ENCODE measurements around the gene RFC2. TPM values are rescaled to one million over a fixed set of nuclear protein-coding genes. Genes with fewer than 3 reads are reported as not detected.
"Not testable (repeated sequence)": the region's sequence is repeated elsewhere in the genome, so short reads cannot be mapped to it uniquely, and the experiment has no call there.

RFC2 gene
- total and polyA plus RNA-seq, 5 experiments from 2014 or later, result 15.6 to 26.1 (median 20.3) TPM

- DNase-seq (no peak), ATAC-seq (no peak)
- peaks cover 0 to 12% (median 5%) of the 10 kb centered on the region in 5 donors for H3K27me3 Mint-ChIP-seq
- peak overlapping the region in 2 of 10 donors; percentile 11 to 68 for H3K4me3 Mint-ChIP-seq
- POLR2A ChIA-PET, result interaction anchor here (0.6 kb wide), 1 partner anchor 414 kb away, joined by 3 read pairs; no protein-coding TSS in a partner anchor
- peaks cover 7 to 34% (median 25%) of the 10 kb centered on the region in 4 donors for H3K4me1 Mint-ChIP-seq
- H3K27ac Mint-ChIP-seq, result peak overlapping the region in 2 of 10 donors; percentile 66 to 82
- H3K9me3 Mint-ChIP-seq, result no peaks in the 10 kb centered on the region
- H3K36me3 Mint-ChIP-seq, result peaks cover 0 to 5% (median 0%) of the 10 kb centered on the region in 3 donors
Observed at GRCh38 chr7:74203956-74204618, 50.1 kb downstream of the RFC2 start.

- Mint-ChIP-seq H3K9me3 (no peaks in the 10 kb centered on the region), H3K4me1 (peaks cover 7 to 28% (median 23%) of the 10 kb centered on the region in 4 donors), H3K27me3 (peaks cover 0 to 11% (median 5%) of the 10 kb centered on the region in 5 donors), H3K4me3 (peak overlapping the region in 3 of 10 donors; percentile 11 to 68 (median 19)), H3K27ac (peak overlapping the region in 7 of 10 donors; percentile 32 to 82 (median 48)), H3K36me3 (peaks cover 0 to 9% (median 0%) of the 10 kb centered on the region in 3 donors)
- ATAC-seq, result peak; percentile 39 to 45
- DNase-seq, result peak in 2 of 10 donors; percentile 32 to 50
- POLR2A ChIA-PET, result interaction anchor here (0.6 kb wide), 1 partner anchor 10 kb away, joined by 3 read pairs; no protein-coding TSS in a partner anchor
Observed at GRCh38 chr7:74202841-74203556, 51.2 kb downstream of the RFC2 start.

GRCh38 chr7:74199551-74200355 is 54.4 kb downstream of the RFC2 start:
- DNase-seq, result no peak
- peaks cover 10 to 42% (median 35%) of the 10 kb centered on the region in 4 donors for H3K4me1 Mint-ChIP-seq
- ATAC-seq, result no peak
- POLR2A ChIA-PET, result no interaction called here
- H3K27ac Mint-ChIP-seq, result peak overlapping the region in 7 of 10 donors; percentile 15 to 73 (median 51)
- no peak overlapping the region for H3K4me3 Mint-ChIP-seq
- H3K27me3 Mint-ChIP-seq, result no peaks in the 10 kb centered on the region
- H3K36me3 Mint-ChIP-seq, result peaks cover 0 to 35% (median 2%) of the 10 kb centered on the region in 3 donors
- no peaks in the 10 kb centered on the region for H3K9me3 Mint-ChIP-seq

- DNase-seq, result no peak
- H3K27ac Mint-ChIP-seq, result peak overlapping the region in 9 of 10 donors; percentile 9 to 76 (median 58)
- H3K4me1 Mint-ChIP-seq, result peaks cover 6 to 34% (median 28%) of the 10 kb centered on the region in 4 donors
- H3K27me3 Mint-ChIP-seq, result no peaks in the 10 kb centered on the region
- peaks cover 0 to 57% (median 2%) of the 10 kb centered on the region in 3 donors for H3K36me3 Mint-ChIP-seq
- no peaks in the 10 kb centered on the region for H3K9me3 Mint-ChIP-seq
- peak overlapping the region in 1 of 10 donors; percentile 32 for H3K4me3 Mint-ChIP-seq
- POLR2A ChIA-PET, result interaction anchor here (0.7 to 1.6 kb wide), 3 partner anchors 24 to 91 kb away, joined by 4 to 6 read pairs (median 5); no protein-coding TSS in a partner anchor
- ATAC-seq, result no peak
Observed at GRCh38 chr7:74197449-74198124, 56.6 kb downstream of the RFC2 start.

- H3K9me3 Mint-ChIP-seq, H3K27me3 Mint-ChIP-seq, DNase-seq, ATAC-seq: not testable (repeated sequence)
- H3K36me3 Mint-ChIP-seq, result peaks cover 0 to 71% (median 4%) of the 10 kb centered on the region in 3 donors
- POLR2A ChIA-PET, result interaction anchor here (1.6 kb wide), 1 partner anchor 23 kb away, joined by 6 read pairs; no protein-coding TSS in a partner anchor
- peak overlapping the region in 4 of 10 donors; percentile 44 to 66 (median 60) for H3K4me3 Mint-ChIP-seq
- peaks cover 6 to 32% (median 27%) of the 10 kb centered on the region in 4 donors for H3K4me1 Mint-ChIP-seq
- peak overlapping the region in 9 of 10 donors; percentile 20 to 86 (median 75) for H3K27ac Mint-ChIP-seq
Observed at GRCh38 chr7:74195968-74196654, 58.1 kb downstream of the RFC2 start.

GRCh38 chr7:74195139-74195860 is 58.9 kb downstream of the RFC2 start:
- Mint-ChIP-seq H3K27ac (peak overlapping the region; percentile 60 to 94 (median 84)), H3K4me1 (peaks cover 6 to 32% (median 27%) of the 10 kb centered on the region in 4 donors), H3K4me3 (peak overlapping the region in 8 of 10 donors; percentile 15 to 75 (median 62)), H3K36me3 (peaks cover 0 to 79% (median 7%) of the 10 kb centered on the region in 3 donors)
- H3K9me3 Mint-ChIP-seq, H3K27me3 Mint-ChIP-seq, POLR2A ChIA-PET: not testable (repeated sequence)
- DNase-seq (peak in 3 of 10 donors; percentile 23 to 43 (median 33)), ATAC-seq (peak; percentile 62 to 67)

GRCh38 chr7:74194686-74195085 is 59.5 kb downstream of the RFC2 start:
- ATAC-seq, result no peak
- Mint-ChIP-seq H3K27ac (peak overlapping the region; percentile 60 to 94 (median 84)), H3K9me3 (no peaks in the 10 kb centered on the region), H3K4me3 (peak overlapping the region in 7 of 10 donors; percentile 6 to 75 (median 49)), H3K27me3 (no peaks in the 10 kb centered on the region), H3K36me3 (peaks cover 0 to 84% (median 12%) of the 10 kb centered on the region in 3 donors), H3K4me1 (peaks cover 6 to 33% (median 27%) of the 10 kb centered on the region in 4 donors)
- POLR2A ChIA-PET, result no interaction called here
- no peak for DNase-seq

GRCh38 chr7:74193913-74194312 is 60.3 kb downstream of the RFC2 start:
- ATAC-seq, result no peak
- H3K4me1 Mint-ChIP-seq, result peaks cover 6 to 33% (median 27%) of the 10 kb centered on the region in 4 donors
- peak overlapping the region in 5 of 10 donors; percentile 6 to 67 (median 53) for H3K27ac Mint-ChIP-seq
- no peaks in the 10 kb centered on the region for H3K9me3 Mint-ChIP-seq
- POLR2A ChIA-PET, result interaction anchor here (0.7 kb wide), 1 partner anchor 19 kb away, joined by 3 read pairs; no protein-coding TSS in a partner anchor
- no peaks in the 10 kb centered on the region for H3K27me3 Mint-ChIP-seq
- no peak overlapping the region for H3K4me3 Mint-ChIP-seq
- DNase-seq, result no peak
- H3K36me3 Mint-ChIP-seq, result peaks cover 0 to 87% (median 14%) of the 10 kb centered on the region in 3 donors

GRCh38 chr7:74193054-74193453 is 61.1 kb downstream of the RFC2 start:
- DNase-seq (no peak), ATAC-seq (no peak)
- peaks cover 0 to 93% (median 22%) of the 10 kb centered on the region in 3 donors for H3K36me3 Mint-ChIP-seq
- no peaks in the 10 kb centered on the region for H3K9me3 Mint-ChIP-seq
- POLR2A ChIA-PET, result interaction anchor here (0.6 to 0.8 kb wide), 5 partner anchors 10 to 37 kb away, joined by 3 to 9 read pairs (median 3); no protein-coding TSS in a partner anchor
- peak overlapping the region in 3 of 10 donors; percentile 43 to 67 (median 49) for H3K27ac Mint-ChIP-seq
- H3K4me3 Mint-ChIP-seq, result peak overlapping the region in 1 of 10 donors; percentile 59
- H3K4me1 Mint-ChIP-seq, result peaks cover 9 to 41% (median 34%) of the 10 kb centered on the region in 4 donors
- no peaks in the 10 kb centered on the region for H3K27me3 Mint-ChIP-seq

- Mint-ChIP-seq H3K4me1 (peaks cover 18 to 47% (median 43%) of the 10 kb centered on the region in 4 donors), H3K36me3 (peaks cover 0 to 95% (median 29%) of the 10 kb centered on the region in 3 donors), H3K4me3 (no peak overlapping the region), H3K27me3 (no peaks in the 10 kb centered on the region), H3K27ac (peak overlapping the region in 1 of 10 donors; percentile 40), H3K9me3 (no peaks in the 10 kb centered on the region)
- DNase-seq, result no peak
- ATAC-seq, result no peak
- POLR2A ChIA-PET, result interaction anchor here (0.8 kb wide), 1 partner anchor 17 kb away, joined by 3 read pairs; the partner anchor contains the start of gene EIF4H
Observed at GRCh38 chr7:74191231-74191630, 63.0 kb downstream of the RFC2 start.
